Psoas muscle (tissue), 8 donors: ENCODE measurements around the gene TMPRSS3. TPM values are rescaled to one million over a fixed set of nuclear protein-coding genes. Genes with fewer than 3 reads are reported as not detected.

Source experiments
- ATAC-seq, 4 donors: fragments of 200-7000 bp; cut with Tn5 transposase; one replicate each; pipeline ENCODE4 v1.9.1; 2020; ENCODE audit warnings: moderate library complexity in 3 of 4, mild to moderate bottlenecking in 2 of 4
- DNase-seq, 2 donors: peaks; one replicate each; pipeline ENCODE4 v3.0.0-alpha.2; 2020
- H3K27ac ChIP-seq: fragments of 200-600 bp; one replicate; pipeline ENCODE4 v1.8.0; 2022
- H3K27me3 ChIP-seq, 3 donors: fragments of 200-600 bp in 1 of 3; one replicate each; pipeline versions ENCODE4 v1.6.1 to v1.8.0; 2013 to 2022; ENCODE audit warnings: low read length in 2 of 3, mild to moderate bottlenecking in 2 of 3, moderate library complexity in 1 of 3; ENCODE audit not compliant: insufficient read depth in 3 of 3
- H3K36me3 ChIP-seq, 2 donors: fragments of 200-600 bp in 1 of 2; one replicate each; pipeline versions ENCODE4 v1.6.1 to v1.8.0; 2013 to 2022; ENCODE audit warnings: low read depth in 1 of 2, mild to moderate bottlenecking in 1 of 2, moderate library complexity in 1 of 2; ENCODE audit not compliant: insufficient read depth in 1 of 2
- H3K4me1 ChIP-seq: fragments of 200-600 bp; one replicate; pipeline ENCODE4 v1.8.0; 2022
- H3K4me3 ChIP-seq: fragments of 200-600 bp; one replicate; pipeline ENCODE4 v1.8.0; 2022; ENCODE audit warnings: mild to moderate bottlenecking
- H3K9me3 ChIP-seq: fragments of 200-600 bp; one replicate; pipeline ENCODE4 v1.8.0; 2022
- CTCF ChIP-seq: fragments of 200-600 bp; IDR thresholded peaks from one replicate; pipeline ENCODE4 v1.8.0; 2022; ENCODE audit warnings: antibody characterized with exemption
- WGBS, 3 donors: extraction: QIAGEN DNeasy Blood & Tissue Kit; methylation state at CpG; one replicate each; pipeline versions ENCODE4 v1.1.6 to v1.1.7; 2013; 5-methylcytosine and 5-hydroxymethylcytosine counted together
- intact Hi-C, 2 donors: fragments of 100-400 bp; cut with DNase I; formaldehyde crosslinking; loops; one replicate each; pipeline versions ENCODE4 v1.11.0 to v1.14.2; 2022
- polyA plus RNA-seq, 3 donors: library from polyadenylated mRNA; stranded (reverse); fragments of 200-250 nt; gene quantifications; one replicate each; pipeline ENCODE4 v1.2.3, GENCODE V29; 2013
- total RNA-seq, 4 donors: library from RNA; stranded (reverse); fragmentation: NEBNext Ultra II Directional in 2 of 4; extraction: Animal tissue kit (Norgen Biotek cat#: 25700) in 2 of 4; gene quantifications; one replicate each; pipeline versions ENCODE4 v1.2.1 to v1.2.4, GENCODE V29; 2021 to 2023
- donor health status: healthy with polysubstance abuse.
- donor health status: DM: no; HTN: no; CAD: no; lungs with moderate emphysema.
- donor health status: Bipolar disorder and iron deficiency.
- donor health status: healthy.
- donor health status: DM: yes; HTN: yes; CAD: no.
- donor health status: DM: no; HTN: no; CAD: no.
- donor health status: DM: no; HTN: no; CAD: no.
- donor health status: DM: yes; HTN: yes; CAD: no.

TMPRSS3 gene
- total and polyA plus RNA-seq, 7 donors = 0.25 TPM; not detected in 6

GRCh38 chr21:42435401-42435800 is 39.5 kb upstream of the TMPRSS3 start:
- Histone ChIP-seq H3K27ac (no peak overlapping the region), H3K27me3 (peaks cover 0 to 15% (median 3%) of the 10 kb centered on the region in 3 donors)
- WGBS, 3 donors = 68 to 73% (median 70%) methylated on average over 4 of the region's 4 CpGs

GRCh38 chr21:42434884-42435283 is 39.0 kb upstream of the TMPRSS3 start:
- H3K9me3 ChIP-seq = no peaks in the 10 kb centered on the region
- DNase-seq (no peak), ATAC-seq (no peak)
- peaks cover 0 to 15% (median 6%) of the 10 kb centered on the region in 3 donors for H3K27me3 ChIP-seq
- intact Hi-C loops = no loop called here
- no peak overlapping the region for H3K4me3 ChIP-seq
- TF ChIP-seq CTCF = no peak
- H3K36me3 ChIP-seq = no peaks in the 10 kb centered on the region
- H3K27ac ChIP-seq = no peak overlapping the region
- no peaks in the 10 kb centered on the region for H3K4me1 ChIP-seq
- 56 to 77% (median 61%) methylated on average over 3 of the region's 3 CpGs for WGBS, 3 donors

More at GRCh38 chr21:42435401-42435800, 39.5 kb upstream of the TMPRSS3 start:
- Histone ChIP-seq H3K4me3 (no peak overlapping the region), H3K4me1 (no peaks in the 10 kb centered on the region), H3K9me3 (no peaks in the 10 kb centered on the region), H3K36me3 (no peaks in the 10 kb centered on the region)
- intact Hi-C loops = no loop called here
- no peak for ATAC-seq
- TF ChIP-seq CTCF = no peak
- no peak for DNase-seq

GRCh38 chr21:42433946-42434551 is 38.2 kb upstream of the TMPRSS3 start:
- TF ChIP-seq CTCF = no peak
- intact Hi-C loops = no loop called here
- H3K4me1 ChIP-seq = no peaks in the 10 kb centered on the region
- no peak overlapping the region for H3K4me3 ChIP-seq
- 62 to 65% (median 65%) methylated on average over 10 of the region's 10 CpGs for WGBS, 3 donors
- DNase-seq = no peak
- no peaks in the 10 kb centered on the region for H3K9me3 ChIP-seq
- H3K27me3 ChIP-seq = peaks cover 0 to 15% (median 6%) of the 10 kb centered on the region in 3 donors
- ATAC-seq = no peak
- no peak overlapping the region for H3K27ac ChIP-seq
- no peaks in the 10 kb centered on the region for H3K36me3 ChIP-seq

- H3K36me3 ChIP-seq = no peaks in the 10 kb centered on the region
- H3K27ac ChIP-seq = no peak overlapping the region
- H3K9me3 ChIP-seq = no peaks in the 10 kb centered on the region
- peaks cover 0 to 15% (median 6%) of the 10 kb centered on the region in 3 donors for H3K27me3 ChIP-seq
- intact Hi-C loops = no loop called here
- 56 to 89% (median 87%) methylated on average over 1 of the region's 1 CpG for WGBS, 3 donors
- H3K4me3 ChIP-seq = no peak overlapping the region
- no peak for ATAC-seq
- H3K4me1 ChIP-seq = no peaks in the 10 kb centered on the region
- DNase-seq = no peak
- no peak for TF ChIP-seq CTCF
These were observed 36.8 kb upstream of the TMPRSS3 start for GRCh38 chr21:42432695-42433094.

- Histone ChIP-seq H3K4me3 (no peak overlapping the region), H3K9me3 (no peaks in the 10 kb centered on the region), H3K36me3 (no peaks in the 10 kb centered on the region), H3K4me1 (no peaks in the 10 kb centered on the region), H3K27me3 (peaks cover 0 to 13% (median 3%) of the 10 kb centered on the region in 3 donors), H3K27ac (no peak overlapping the region)
- no peak for ATAC-seq
- intact Hi-C loops = no loop called here
- no peak for DNase-seq
- 69 to 76% (median 70%) methylated on average over 7 of the region's 7 CpGs for WGBS, 3 donors
- no peak for TF ChIP-seq CTCF
These were observed 35.3 kb upstream of the TMPRSS3 start for GRCh38 chr21:42431196-42431595.
